ENCODE results near the gene BAIAP2.

BAIAP2 gene

GRCh38 chr17:81054881-81055370 lies 20.0 kb downstream of the BAIAP2 start:
- FAIRE-seq = no peak

GRCh38 chr17:81056312-81056711 lies 21.4 kb downstream of the BAIAP2 start:
- no peak for FAIRE-seq

GRCh38 chr17:81057079-81057730 lies 22.3 kb downstream of the BAIAP2 start:
- FAIRE-seq = no peak

DNA sequence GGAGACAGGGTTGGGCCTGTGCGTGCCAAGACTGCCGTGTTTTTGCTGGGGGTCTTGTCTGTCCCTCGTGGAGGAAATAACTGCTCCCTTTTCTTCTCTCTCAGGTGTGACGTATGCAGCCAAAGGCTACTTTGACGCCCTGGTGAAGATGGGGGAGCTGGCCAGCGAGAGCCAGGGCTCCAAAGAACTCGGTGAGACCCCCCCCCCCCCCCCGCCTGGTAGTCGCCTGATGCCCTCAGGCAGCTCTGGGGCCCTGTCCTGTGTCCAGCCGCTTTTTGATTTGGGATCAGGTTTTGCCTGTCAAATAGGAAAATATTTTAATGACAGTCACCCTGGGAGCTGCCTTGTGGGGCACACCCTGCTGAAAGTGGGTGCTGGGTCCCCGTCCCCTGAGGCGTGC lies 22.8 kb downstream of the BAIAP2 start:
- FAIRE-seq = no peak

DNA sequence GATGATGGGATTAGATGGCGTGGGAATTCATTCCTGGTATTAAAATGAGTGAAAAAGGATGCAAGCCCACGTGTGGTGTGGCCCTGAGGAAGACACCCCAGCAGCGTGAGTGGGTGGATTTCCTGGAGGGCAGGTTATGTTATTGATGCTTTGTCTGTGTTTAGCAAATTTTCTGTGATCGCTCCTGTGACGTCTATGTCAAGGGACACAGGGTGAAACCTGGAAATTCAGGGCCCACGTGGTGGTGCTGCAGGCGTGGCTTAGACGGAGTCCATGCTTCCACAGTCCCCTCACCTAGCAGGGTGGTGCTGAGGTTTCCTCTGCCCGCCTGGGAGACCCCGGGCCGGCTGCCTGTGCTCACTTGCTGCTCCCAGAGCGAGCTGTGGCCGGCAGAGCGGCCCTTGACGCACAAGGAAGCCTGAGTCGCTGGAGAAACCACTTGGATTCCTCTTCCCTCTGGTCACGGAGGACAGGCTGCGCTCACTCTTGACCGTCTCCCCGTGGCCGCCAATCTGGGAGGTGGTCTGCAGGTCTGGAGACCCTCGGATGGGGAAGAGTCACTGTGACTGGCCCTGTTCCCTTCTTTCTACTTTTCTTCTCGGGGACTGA lies 23.4 kb downstream of the BAIAP2 start:
- FAIRE-seq = no peak

DNA sequence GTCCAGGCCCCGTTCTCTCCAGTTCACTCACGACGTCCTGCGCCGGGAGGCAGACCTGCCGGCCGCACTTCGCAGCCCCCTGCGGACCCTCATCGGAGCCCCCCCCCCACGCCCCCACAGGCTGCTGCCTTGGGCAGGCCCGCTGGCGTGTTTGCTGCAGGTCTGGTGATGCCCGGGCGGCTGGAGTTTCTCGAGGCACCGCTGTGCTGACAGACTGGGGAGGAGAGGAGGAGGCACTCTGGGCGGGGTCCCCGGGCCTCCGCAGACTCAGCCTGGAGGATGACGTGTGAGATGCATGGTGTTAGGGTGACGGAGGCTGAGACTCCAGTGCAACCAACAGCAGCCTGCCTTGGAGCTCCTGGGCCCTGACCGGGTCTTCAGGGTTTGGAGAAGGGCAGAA lies 24.1 kb downstream of the BAIAP2 start:
- FAIRE-seq = no peak

- FAIRE-seq = no peak
Observed at GRCh38 chr17:81060416-81060815, 25.5 kb downstream of the BAIAP2 start.

DNA sequence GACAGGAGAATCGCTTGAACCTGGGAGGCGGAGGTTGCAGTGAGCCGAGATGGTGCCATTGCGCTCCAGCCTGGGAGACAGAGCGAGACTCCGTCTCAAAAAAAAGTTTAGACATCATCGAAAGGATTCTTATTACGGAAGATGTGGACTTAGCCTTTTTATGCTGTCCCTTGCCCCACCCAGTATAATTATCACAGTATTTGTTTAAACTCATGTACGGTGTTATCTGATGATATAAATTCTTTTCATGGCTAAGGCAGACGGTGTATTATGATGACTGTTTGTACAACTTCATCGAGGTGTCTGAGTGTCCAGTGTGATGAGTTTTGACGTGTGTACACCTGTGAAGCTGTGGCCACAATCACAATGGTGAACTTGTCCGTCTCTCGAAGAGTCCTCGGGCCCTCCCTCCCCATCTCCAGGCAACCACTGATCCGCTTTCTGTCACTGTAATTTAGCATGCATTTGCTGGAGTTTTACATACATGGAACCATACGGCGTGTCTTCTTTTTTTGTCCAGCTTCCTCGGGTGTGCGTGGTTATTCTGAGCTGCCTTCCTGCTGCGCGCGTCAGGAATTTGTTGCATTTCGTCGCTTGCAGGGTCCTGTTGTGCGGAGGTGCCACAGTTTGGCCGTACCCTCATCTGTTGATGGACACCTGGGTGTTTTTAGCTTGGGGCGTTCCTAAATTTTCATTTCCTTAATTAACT lies 26.2 kb downstream of the BAIAP2 start:
- FAIRE-seq = no peak

- no peak for FAIRE-seq
Observed at GRCh38 chr17:81062014-81062780, 27.2 kb downstream of the BAIAP2 start.

DNA sequence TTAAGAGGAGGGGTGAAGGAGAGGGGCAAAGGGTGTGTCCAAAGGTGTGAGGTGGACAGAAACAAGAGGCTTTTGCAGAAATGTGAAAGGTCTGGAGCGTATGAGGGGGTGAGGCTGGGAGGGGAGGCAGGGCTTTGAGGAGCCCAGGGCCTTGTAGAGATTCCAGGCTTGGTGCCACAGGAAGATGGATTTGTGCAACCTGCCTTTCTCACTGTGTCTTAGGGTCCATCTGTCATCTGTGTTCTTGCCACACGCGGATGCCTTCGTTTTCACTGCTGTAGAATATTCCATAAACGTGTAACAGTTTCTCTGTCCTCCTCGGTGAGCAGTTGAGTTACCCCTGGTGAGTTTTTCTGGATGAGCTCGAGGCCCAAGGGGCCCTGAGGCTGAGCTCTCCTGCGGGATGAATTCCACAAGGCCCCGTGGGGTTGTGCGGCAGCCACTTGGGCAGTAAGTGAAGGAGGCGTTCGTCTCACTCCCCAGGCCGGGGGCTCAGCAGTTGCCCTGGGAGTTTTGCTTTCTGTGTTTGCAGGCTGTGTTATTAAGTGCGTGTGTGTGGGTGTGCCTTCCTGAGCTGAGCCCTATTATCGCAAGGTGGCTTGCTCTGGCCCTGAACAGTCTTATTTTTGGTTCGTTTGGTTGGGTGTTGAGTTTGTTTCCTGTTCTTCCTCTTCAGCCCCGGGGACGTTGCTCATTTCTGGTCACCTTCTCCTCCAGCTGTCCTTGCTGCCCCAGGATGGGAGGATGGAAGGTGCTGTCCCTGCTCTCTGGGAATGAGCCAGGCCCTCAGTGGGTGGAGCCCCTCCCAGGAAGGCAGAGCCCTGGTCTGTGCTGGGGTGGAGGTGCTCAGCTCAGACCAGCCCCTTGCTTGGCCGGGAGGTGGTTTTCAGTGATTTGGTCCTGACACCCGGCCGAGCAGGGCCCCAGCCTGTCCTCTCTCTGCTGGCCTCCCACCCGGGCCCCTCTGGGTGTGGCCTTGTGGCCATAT lies 28.4 kb downstream of the BAIAP2 start:
- no peak for FAIRE-seq

DNA sequence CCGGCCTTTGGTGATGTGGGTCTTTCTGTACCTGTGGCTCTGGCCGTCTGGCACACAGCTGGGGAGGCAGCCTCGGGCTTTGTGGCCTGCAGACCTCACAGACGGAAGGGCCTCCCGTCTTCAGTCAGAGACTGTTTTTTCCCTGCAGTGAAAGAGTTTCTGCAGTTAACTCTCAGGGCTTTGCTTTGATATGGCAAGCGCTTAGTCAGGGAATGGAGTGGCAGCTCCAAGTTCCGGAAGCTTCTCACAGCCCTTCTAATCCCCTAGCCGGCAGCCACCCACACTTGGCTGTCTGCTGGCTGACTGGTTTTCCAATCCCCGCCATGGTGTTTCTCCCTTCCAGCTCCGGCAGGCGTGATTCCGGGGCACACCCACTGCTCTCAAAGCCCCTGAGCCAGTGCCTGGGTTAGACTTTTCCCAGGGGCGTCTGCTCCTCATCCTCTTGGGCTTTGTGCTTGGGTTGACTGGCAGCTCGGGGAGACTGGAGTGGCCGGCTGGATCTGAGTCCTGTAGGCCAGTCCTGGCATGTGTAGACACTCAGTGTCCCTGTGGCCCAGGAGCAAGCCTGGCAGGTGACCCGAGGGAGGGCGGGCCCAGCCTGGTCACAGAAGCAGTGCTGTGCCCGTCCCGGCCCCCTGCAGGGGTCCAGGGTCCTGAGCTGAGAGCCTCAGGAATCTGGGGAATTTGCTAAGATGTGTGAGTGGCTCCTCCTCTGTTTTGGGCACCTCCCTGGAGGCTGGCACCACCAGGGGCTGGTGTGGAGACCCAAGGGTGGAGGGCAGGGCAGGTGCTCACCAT lies 29.9 kb downstream of the BAIAP2 start:
- FAIRE-seq = no peak

DNA sequence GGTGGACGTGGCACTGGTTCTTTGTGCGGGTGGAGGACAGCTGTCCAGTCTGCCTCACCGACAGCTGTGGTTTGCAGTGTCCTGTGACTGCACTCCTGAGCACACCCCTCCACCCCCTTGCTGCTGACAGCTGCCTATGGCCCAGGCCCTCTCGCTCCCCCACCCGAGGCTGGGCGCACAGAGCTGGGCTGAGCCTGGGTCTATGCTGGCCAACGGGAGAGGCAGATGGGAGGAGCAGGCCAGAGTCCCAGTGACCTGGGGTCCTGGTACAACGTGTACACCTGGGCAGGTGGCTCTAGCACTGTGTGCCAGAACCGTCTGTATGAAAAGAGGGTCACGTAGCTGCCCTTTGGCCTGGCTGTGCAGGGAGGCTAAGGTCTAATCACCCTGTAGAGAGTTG lies 30.5 kb downstream of the BAIAP2 start:
- FAIRE-seq = no peak

- no peak for FAIRE-seq
Observed at GRCh38 chr17:81066072-81066471, 31.1 kb downstream of the BAIAP2 start.

DNA sequence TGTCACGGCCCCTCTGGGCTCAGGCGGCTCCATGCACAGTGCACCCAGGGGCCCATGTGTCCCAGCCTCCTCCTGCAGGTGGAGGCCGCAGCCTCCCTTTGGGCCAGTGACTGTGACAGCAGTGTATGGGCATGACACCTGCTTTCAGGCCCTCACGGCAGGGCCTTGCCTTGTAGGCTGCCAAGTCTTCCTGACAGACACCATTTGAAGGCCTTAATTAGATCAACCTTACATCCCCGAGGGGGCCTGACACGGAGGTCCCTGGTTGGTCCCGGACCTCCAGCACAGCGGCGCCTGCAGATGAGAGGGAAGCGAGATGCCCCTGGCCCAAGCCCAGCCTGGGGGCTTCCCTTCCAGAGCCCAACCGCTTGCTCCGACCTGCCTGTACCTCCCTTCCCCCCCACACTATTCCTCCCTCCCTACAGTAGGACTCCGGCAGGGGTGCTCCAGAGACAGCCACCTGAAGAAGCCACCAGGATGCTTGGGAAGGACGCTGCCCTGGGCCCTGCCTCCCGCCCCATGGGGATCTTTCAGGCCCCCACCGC lies 31.9 kb downstream of the BAIAP2 start:
- FAIRE-seq = no peak

DNA sequence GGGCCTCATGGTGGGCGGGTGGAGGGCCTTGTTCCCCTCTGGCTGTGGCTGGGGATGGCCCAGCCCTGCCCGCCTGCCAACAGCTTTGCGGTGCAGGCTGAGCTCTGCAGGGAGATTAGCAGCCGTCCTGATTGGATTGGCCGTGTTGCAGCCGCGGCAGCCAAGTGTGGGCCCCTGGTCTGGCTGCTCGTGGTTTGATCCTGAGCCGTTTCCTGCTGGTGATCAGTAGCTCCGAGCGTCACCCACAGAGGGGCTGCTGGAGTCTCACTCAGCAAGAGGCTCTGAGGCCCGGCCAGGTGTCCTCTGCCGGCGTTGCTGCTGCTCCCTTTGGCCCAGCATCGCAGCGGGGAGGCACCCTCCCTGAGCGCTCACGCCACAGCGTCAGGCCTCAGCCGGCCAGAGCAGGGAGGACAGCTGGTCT lies 32.5 kb downstream of the BAIAP2 start:
- FAIRE-seq = no peak

DNA sequence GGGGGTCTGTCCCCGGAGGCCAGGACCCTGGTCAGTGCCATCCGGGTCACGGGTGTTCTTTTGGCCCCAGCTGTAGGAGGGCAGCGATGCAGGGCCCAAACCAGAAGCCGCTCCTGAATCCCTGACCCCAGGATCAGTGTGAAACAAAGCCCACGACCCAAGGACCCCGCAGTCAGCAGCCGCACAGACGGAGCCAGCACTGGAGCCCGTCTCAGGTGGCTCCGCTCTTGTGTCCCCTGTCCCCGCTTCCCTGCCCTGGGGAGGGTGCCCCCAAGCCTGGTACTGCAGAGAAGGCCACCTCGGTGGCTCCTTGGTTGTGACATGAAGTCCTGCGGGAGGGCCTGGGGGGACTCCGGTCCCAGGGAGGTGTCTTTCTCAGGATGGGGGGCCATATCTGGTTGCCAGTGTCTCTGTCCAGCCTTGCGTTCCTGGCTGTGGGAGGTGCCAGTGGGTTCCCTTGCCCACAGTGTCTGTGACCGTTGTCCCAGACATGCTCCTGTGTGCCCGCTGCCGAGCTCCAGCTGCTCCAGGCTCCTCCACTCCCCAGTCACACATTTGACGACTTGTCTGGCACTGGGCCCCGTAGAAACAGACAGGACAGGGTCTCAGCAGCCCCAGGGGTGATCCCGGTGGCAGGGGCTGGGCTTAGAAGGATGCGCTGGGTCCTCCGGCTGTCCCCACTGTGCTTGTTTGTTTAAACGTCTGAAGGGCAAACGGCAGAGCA lies 33.6 kb downstream of the BAIAP2 start:
- no peak for FAIRE-seq

DNA sequence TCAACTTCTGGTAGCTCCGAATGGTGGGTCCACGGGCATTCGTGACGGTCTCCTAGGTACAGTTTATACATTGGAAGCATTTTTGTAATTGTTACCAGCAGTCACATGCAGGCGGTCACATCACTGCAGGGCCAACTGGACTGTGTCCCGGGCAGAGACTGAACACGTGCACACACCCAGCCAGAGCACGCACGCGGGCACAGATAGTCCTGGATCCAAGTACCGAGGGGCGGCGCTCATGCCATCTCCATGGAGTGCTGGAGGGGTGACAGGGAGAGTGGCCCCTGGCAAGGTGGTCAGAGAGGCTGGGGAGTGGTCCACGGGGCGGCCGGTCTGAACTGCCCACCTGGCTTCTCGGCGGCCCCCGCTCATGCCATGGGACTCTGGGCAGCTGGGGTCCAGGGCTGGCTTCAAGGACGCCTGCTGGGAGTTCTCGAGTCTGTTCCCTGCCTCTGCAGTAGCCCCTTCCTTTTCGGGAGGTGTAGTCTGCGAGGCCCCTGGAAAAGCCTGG lies 34.2 kb downstream of the BAIAP2 start:
- no peak for FAIRE-seq

DNA sequence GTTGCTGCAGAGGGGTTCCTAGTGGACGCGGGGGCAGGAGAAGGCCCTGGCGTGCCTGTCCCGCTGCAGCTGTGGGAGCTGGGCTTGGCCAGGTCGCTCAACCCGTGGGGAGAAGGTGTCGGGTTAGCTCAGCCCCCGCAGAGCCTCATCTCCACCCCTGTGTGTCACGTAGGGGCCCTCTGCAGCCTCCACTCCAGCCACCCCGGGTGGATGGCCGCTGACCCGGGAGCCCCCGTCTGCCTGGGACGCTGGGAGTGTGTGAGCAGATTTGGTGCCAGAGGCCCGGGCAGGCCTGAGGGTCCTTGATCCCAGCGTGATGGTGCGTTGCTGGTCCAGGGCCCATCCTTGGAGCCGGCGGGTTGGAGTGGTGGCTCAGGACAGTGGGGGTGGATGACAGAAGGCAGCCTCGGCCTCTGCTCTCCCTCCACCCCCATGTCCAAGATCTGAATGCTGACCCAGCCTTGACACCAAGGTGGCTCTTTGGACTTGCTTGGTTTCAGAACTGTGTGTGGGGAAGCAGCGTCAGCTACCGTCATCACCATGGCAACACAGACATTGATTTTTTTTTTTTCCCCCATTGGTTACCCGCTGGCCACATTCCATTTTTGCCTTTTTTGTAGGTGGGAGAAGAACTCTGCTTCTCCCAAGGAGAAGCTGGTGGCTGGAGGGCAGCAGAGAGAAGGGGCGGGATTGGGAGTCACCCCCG lies 35.7 kb downstream of the BAIAP2 start:
- FAIRE-seq = no peak
